Measurements from ENCODE around the gene MED13L. TPM values are rescaled to one million over a fixed set of nuclear protein-coding genes. Genes with fewer than 3 reads are reported as not detected.

Gene MED13L
- total and polyA plus RNA-seq, 2 of the 4 experiments (the other 2 are of a cell fraction), result 17.9 to 49.1 TPM

DNA sequence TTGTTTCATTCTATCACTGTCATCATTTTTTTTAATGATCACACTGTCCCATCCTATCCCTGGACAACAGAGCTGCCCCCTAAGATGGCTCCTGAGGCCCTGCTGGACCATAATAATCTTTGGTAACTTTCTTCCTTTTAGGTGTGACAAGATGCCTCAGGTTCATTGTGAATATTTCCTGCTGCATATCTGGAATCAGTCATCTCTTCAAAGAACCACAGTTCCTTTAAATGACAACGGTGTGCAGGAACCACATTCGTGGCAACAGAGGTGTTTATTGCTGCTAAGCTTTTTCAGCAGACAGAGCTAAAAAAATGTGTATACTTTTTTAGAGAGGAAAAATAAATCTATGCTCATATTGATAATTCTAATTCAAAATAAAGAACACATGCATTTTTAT is 312.9 kb downstream of the MED13L start:
- dilution Hi-C loops (cut with HindIII; ENCODE audit: low sequenced_read_pairs, unreplicated experiment) (no loop called here), in situ Hi-C loops (cut with MboI; ENCODE audit: low sequenced_read_pairs) (no loop called here), intact Hi-C loops (cut with micrococcal nuclease) (no loop called here)
- H2BK20ac ChIP-seq (ENCODE audit: low read depth, low read length), result no peak overlapping the region
- no peak overlapping the region for H2AK9ac ChIP-seq (replicated peaks; ENCODE audit: low read depth, low read length, poor library complexity)
- H3K9me1 ChIP-seq (ENCODE audit: insufficient read depth, low read length), result peaks cover 17% of the 10 kb centered on the region
- no TSS peak for BruUV-seq (replicated peaks)
- ChIA-PET POLR2A (ENCODE audit: unreplicated experiment) (no interaction called here), CTCF (no interaction called here)
- no peak overlapping the region for H3K18ac ChIP-seq (ENCODE audit: low read depth, low read length)
- peaks cover 11% of the 10 kb centered on the region for H4K20me1 ChIP-seq (ENCODE audit: insufficient read depth, low read length)
- peaks cover 7% of the 10 kb centered on the region for H3K4me1 ChIP-seq (ENCODE audit: control insufficient read depth, insufficient read depth, low read length)
- no peak overlapping the region for H3K4me2 ChIP-seq (ENCODE audit: low read depth, low read length)
- no peak overlapping the region for H4K91ac ChIP-seq (ENCODE audit: insufficient read depth, low read depth, low read length)
- H3K56ac ChIP-seq (ENCODE audit: extremely low read depth, insufficient read depth, low read length), result no peak overlapping the region
- peaks cover 11 to 46% of the 10 kb centered on the region in 2 experiments for H3K79me1 ChIP-seq (ENCODE audit: low read depth in 1 of 2, low read length in 2 of 2)
- TF ChIP-seq MAFK (IDR thresholded peaks at IDR 0.05; ENCODE audit: low read depth, low read length) (no peak), SMC3 (IDR thresholded peaks at IDR 0.05; ENCODE audit: low read depth, low read length) (no peak), RCOR1 (IDR thresholded peaks at IDR 0.05; ENCODE audit: insufficient replicate concordance, low read length) (no peak), RAD21 (IDR thresholded peaks at IDR 0.05; ENCODE audit: low read length) (no peak), CHD1 (IDR thresholded peaks at IDR 0.05; ENCODE audit: low read depth, low read length) (no peak), CEBPB (IDR thresholded peaks at IDR 0.05; ENCODE audit: low read depth, low read length) (no peak)
- TF ChIP-seq, protein P1, sequence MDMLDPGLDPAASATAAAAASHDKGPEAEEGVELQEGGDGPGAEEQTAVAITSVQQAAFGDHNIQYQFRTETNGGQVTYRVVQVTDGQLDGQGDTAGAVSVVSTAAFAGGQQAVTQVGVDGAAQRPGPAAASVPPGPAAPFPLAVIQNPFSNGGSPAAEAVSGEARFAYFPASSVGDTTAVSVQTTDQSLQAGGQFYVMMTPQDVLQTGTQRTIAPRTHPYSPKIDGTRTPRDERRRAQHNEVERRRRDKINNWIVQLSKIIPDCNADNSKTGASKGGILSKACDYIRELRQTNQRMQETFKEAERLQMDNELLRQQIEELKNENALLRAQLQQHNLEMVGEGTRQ (IDR thresholded peaks at IDR 0.05; ENCODE audit: low read depth, low read length), result no peak
- TF ChIP-seq, protein P2, sequence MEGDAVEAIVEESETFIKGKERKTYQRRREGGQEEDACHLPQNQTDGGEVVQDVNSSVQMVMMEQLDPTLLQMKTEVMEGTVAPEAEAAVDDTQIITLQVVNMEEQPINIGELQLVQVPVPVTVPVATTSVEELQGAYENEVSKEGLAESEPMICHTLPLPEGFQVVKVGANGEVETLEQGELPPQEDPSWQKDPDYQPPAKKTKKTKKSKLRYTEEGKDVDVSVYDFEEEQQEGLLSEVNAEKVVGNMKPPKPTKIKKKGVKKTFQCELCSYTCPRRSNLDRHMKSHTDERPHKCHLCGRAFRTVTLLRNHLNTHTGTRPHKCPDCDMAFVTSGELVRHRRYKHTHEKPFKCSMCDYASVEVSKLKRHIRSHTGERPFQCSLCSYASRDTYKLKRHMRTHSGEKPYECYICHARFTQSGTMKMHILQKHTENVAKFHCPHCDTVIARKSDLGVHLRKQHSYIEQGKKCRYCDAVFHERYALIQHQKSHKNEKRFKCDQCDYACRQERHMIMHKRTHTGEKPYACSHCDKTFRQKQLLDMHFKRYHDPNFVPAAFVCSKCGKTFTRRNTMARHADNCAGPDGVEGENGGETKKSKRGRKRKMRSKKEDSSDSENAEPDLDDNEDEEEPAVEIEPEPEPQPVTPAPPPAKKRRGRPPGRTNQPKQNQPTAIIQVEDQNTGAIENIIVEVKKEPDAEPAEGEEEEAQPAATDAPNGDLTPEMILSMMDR (conservative IDR thresholded peaks at IDR 0.05; ENCODE audit: low read depth, low read length), result no peak
- no peak overlapping the region for H3K27ac ChIP-seq (ENCODE audit: insufficient read depth, low read length)
- H2BK5ac ChIP-seq (ENCODE audit: low read depth, low read length, poor library complexity, severe bottlenecking), result no peak overlapping the region
- no peak overlapping the region for H4K5ac ChIP-seq (ENCODE audit: low read depth, low read length)
- no CpG with 5 or more reads among the region's 2 CpGs for WGBS, 2 experiments (ENCODE audit: extremely low coverage in 2 of 2, insufficient read length in 1 of 2)
- H3K36me3 ChIP-seq (ENCODE audit: control insufficient read depth, insufficient read depth, low read length), result peaks cover 30% of the 10 kb centered on the region
- H3K27me3 ChIP-seq (ENCODE audit: control insufficient read depth, insufficient read depth, low read length), result no peaks in the 10 kb centered on the region
- no peak overlapping the region for H4K8ac ChIP-seq (ENCODE audit: low read depth in 2 of 2, low read length in 2 of 2)
- H3K9me3 ChIP-seq (ENCODE audit: control insufficient read depth, insufficient read depth, low read length), result no peaks in the 10 kb centered on the region
- no peak for DNase-seq
- H3K23ac ChIP-seq (ENCODE audit: low read depth, low read length), result no peak overlapping the region
- no peak overlapping the region for H2BK15ac ChIP-seq (ENCODE audit: low read depth, low read length)
- no peak overlapping the region for H2AFZ ChIP-seq (replicated peaks; ENCODE audit: low read length, poor library complexity)
- no peak for ATAC-seq (ENCODE audit: low read depth)
- H3K4ac ChIP-seq (ENCODE audit: low read depth, low read length), result 0 out of 2 replicates have a peak overlapping the region, but pooled peaks have one; percentile 4
- H2AK5ac ChIP-seq (ENCODE audit: low read depth, low read length), result no peak overlapping the region
- H3K14ac ChIP-seq (replicated peaks; ENCODE audit: low read depth, low read length), result no peak overlapping the region
- H2BK120ac ChIP-seq (ENCODE audit: low read depth, low read length), result no peak overlapping the region
- H3K4me3 ChIP-seq (ENCODE audit: insufficient read depth, low read depth, low read length), result no peak overlapping the region
- H3K9ac ChIP-seq (ENCODE audit: low read depth, low read length), result no peak overlapping the region
